Embryonic facial prominence (tissue), 1 donor: ENCODE data around the gene PPIP5K2.
"Not testable (repeated sequence)": the region's sequence is repeated elsewhere in the genome, so short reads cannot be mapped to it uniquely, and the experiment has no call there.

ENCODE experiments used
- DNase-seq: peaks from one replicate; pipeline ENCODE4 v3.0.0-alpha.2; 2016; ENCODE audit errors: extremely low spot score

Gene PPIP5K2

GRCh38 chr5:103122242-103122641 is 2.1 kb downstream of the PPIP5K2 start:
- no peak for DNase-seq

- no peak for DNase-seq
These were observed 6.5 kb downstream of the PPIP5K2 start for GRCh38 chr5:103126557-103126956.

DNA sequence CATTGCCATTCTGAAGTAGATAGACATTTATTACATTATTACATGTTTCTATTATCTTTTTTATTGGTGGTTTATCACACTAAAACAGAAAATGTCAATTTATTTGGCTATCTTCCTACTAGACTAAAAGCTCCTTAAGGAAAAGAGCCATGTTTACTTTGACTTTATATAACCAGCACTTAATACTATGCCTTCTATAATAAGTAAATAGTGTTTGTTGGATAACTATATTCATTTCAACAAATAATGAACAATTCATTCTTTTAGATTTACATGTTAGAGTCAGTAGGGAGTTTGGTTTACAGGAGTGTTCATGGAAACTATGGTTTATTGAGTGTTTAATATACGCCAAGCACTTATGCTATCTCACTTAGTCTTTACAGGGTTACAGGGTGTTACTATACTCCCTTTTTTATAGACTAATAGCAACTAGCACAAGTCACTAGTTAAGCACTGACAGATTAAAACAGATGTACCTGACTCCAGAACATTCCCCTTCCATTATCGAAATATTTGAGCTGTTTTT is 7.3 kb downstream of the PPIP5K2 start:
- no peak for DNase-seq

DNA sequence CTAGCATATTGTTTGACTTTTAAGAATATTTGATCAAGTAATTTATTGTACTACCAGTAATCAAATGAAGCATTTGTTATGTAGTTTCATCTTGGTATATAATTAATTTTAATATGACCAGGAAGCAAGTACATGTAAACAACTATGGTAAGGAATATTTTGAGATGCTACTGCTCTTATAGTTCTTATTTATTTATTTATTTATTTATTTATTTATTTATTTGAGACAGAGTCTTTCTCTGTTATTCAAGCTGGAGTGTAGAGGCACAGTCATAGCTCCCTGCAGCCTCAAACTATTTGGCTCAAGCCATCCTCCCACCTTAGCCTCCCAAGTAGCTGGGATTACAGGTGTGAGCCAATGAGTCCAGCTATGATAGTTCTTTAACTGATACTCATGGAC is 8.1 kb downstream of the PPIP5K2 start:
- DNase-seq: no peak

GRCh38 chr5:103132684-103133083 is 12.6 kb downstream of the PPIP5K2 start:
- DNase-seq: no peak

GRCh38 chr5:103133231-103133630 is 13.1 kb downstream of the PPIP5K2 start:
- DNase-seq: no peak

GRCh38 chr5:103135461-103135860 is 15.4 kb downstream of the PPIP5K2 start:
- DNase-seq: no peak

GRCh38 chr5:103138202-103138690 is 18.1 kb downstream of the PPIP5K2 start:
- DNase-seq: no peak

- peak; percentile 40 for DNase-seq
These were observed 19.3 kb downstream of the PPIP5K2 start for GRCh38 chr5:103139264-103139865.

DNA sequence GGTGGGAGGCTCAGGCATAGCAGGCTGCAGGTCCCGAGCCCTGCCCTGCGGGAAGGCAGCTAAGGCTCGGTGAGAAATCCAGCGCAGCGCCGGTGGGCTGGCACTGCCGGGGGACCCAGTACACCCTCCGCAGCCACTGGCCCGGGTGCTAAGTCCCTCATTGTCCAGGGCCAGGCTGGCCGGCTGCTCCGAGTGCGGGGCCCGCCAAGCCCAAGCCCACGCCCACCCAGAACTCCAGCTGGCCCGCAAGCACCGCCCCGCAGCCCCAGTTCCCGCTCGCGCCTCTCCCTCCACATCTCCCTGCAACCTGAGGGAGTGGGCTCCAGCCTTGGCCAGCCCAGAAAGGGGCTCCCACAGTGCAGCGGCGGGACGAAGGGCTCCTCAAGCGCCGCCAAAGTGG is 22.0 kb downstream of the PPIP5K2 start:
- DNase-seq: not testable (repeated sequence)

DNA sequence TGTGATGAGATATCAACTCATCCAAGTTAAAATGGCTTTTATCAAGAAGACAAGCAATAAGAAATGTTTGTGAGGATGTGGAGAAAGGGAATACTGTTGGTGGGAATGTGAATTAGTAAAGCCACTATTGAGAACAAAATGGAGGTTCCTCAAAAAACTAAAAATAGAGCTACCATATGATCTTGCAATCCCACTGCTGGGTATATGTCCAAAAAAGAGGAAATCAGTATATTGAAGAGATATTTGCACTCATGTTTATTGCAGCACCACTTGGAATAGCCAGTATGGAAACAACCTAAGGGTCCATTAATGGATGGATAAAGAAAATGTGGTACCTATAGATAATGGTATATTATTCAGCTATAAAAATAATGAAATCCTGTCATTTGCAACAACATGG is 25.1 kb downstream of the PPIP5K2 start:
- DNase-seq: no peak

DNA sequence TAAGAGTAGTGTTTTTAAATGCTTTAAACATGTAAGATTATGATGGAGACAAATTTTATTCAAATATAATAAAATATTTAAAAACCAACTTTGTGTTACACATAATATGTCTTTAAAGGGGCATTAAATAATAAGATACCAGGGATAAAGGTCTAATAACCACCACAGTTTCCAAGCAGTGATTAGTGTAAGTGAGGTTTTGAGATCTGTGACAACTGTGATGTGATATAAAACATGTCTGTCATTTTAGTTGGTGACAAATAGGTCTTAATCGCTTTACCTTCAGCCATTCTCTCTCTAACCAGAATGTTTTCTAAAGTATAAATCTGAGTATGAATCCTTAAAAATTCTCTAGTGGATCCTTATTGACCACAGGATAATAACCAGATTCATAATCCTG is 28.1 kb downstream of the PPIP5K2 start:
- no peak for DNase-seq

DNA sequence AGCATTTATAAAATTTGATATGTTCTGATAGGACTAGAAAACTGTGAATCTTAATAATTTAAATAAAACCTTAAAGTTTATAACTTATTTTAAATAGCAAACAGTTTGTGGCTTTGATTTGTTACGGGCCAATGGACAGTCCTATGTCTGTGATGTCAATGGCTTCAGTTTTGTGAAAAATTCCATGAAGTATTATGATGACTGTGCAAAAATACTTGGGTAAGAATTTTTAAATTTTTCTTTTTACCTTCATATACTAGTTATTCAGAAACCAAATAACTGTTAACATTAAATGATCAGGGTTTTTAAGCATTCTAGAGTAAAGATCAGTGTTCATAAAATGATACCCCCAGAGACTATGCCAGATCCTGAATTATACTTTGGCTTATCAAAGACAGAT is 31.1 kb downstream of the PPIP5K2 start:
- no peak for DNase-seq

DNA sequence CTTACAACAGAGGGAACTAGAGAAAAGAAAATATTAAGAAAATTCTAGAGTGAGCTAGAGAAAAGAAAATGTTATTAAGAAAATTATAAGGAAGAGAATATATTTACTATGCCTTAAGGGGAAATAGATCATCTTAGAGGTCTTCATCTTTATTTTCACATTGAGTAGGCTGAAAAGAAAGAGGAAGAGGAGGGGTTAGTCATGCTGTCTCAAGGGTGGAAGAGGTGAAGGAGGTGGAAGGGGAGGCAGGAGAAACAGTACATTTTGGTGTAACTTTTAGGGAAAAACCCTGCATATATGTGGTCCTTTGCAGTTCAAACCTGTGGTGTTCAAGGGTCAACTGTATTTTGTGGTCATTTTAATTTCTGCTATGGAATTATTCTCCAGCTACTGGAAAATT is 46.6 kb downstream of the PPIP5K2 start:
- no peak for DNase-seq

DNA sequence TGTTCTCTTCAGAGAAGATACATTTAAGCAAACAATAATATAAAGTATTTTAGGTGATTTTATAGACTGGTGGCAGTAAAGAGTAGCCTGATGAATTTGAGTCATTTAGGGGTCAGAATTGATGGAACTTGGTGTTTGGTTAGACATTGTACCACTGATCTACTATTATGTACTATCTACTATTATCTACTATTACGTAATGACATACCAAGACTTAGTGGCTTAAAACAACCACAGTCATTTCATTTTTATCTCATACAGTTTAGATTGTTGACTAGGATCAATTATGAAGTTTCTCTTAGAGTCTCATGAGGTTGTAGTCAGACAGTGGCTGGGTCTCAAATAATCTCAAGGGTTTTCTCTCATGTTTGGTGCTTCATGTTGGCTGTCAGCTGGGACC is 54.0 kb downstream of the PPIP5K2 start:
- no peak for DNase-seq

- DNase-seq: no peak
These were observed 57.4 kb downstream of the PPIP5K2 start for GRCh38 chr5:103177543-103177942.

GRCh38 chr5:103178167-103178566 is 58.1 kb downstream of the PPIP5K2 start:
- DNase-seq: no peak

DNA sequence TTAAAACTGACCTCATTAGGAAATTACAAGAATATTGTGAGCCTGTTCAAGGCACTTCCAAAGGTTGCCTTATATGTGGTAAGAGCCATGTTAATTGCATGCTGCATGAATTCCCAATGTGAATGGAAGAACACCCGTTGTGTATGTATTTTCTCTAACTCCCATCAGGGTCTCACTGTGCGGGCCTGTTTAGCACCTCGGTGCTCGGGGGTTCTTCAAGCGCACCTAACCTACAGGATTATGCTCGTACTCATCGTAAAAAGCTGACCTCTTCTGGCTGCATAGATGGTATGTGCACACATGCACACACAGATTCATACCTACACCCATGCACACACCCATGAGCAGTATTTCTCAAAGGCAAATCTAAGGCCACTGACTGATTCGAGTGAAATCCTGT is 66.1 kb downstream of the PPIP5K2 start:
- DNase-seq: no peak

GRCh38 chr5:103188436-103188835 is 68.3 kb downstream of the PPIP5K2 start:
- no peak for DNase-seq

DNA sequence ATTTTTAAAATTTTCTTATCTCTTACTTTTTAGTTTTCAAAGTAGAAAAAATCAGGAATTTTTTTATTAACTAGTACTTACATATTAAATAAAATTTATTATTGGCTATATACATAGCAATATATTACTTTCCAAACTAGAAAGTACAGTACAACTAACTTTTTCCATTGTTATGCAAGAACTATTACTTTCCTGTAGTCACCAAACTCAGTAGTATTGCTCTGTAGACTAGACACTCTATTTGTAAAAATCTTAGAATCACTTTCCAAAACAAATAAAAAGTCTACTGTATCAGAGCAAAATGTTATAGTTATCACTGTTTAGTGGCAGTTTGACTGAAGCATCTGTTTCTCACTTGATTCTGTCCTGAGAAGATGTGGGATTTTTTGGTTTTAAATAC is 83.1 kb downstream of the PPIP5K2 start:
- DNase-seq: no peak

GRCh38 chr5:103204990-103205389 is 84.9 kb downstream of the PPIP5K2 start:
- not testable (repeated sequence) for DNase-seq

DNA sequence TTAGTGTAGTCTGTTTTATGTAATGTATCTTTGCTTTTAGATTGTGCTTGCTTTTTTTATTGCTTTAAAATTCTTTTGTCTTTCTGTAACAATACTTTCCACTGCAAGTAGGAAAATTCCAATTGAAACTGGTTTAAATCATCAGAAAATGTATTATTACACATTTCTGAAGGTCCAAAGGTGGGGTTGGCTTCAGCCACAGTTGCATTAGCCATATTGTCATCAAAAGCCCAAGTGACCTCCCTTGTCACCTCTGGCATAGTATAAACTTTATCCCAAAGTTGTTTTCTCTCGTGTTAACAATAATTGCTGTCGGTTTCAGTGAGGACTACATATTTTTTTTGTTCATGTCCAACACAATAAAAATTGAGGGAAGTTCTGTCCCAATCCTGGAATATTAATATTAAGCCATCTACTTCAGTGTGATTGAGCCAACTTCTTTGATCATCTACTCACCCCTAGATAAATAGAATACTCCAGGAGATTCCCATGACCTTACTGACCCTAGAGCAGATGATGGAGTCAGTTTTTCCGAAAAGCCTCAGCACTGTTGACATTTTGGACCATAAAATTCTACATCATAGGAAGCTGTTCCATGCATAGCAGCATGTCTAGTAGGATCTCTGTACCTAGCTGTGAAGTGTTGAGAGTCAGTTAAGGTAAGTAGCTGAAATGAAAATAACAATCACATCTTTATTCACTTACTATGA is 86.0 kb downstream of the PPIP5K2 start:
- DNase-seq: no peak

- DNase-seq: no peak
These were observed 86.9 kb downstream of the PPIP5K2 start for GRCh38 chr5:103207011-103207410.
